Retinal pigment epithelial cell (primary cell): ENCODE results near the gene GALNT15.
A peak's percentile ranks its signal among the peaks of the same experiment; 100 is the strongest.

Experiments used
- DNase-seq: peaks from one replicate; pipeline ENCODE4 v3.0.0-alpha.2; 2010; ENCODE audit warnings: low read depth
- H3K4me3 ChIP-seq: 2 replicates; pipeline ENCODE4 v1.5.1; 2011; ENCODE audit warnings: mild to moderate bottlenecking, low read length, control low read depth, moderate library complexity
- CTCF ChIP-seq: conservative IDR thresholded peaks from 2 replicates; pipeline ENCODE4 v1.5.1; 2011; ENCODE audit warnings: low read depth, low read length, control low read depth, inconsistent platforms

The GALNT15 gene

GRCh38 chr3:16240229-16241023, 65.9 kb downstream of the GALNT15 start:
- no peak overlapping the region for H3K4me3 ChIP-seq
- no peak for TF ChIP-seq CTCF
- no peak for DNase-seq

GRCh38 chr3:16241225-16241624, 66.7 kb downstream of the GALNT15 start:
- no peak overlapping the region for H3K4me3 ChIP-seq
- DNase-seq, result no peak
- TF ChIP-seq CTCF, result no peak

- DNase-seq, result no peak
- TF ChIP-seq CTCF, result no peak
- no peak overlapping the region for H3K4me3 ChIP-seq
Measured at GRCh38 chr3:16242177-16242576, 67.7 kb downstream of the GALNT15 start.

- TF ChIP-seq CTCF, result no peak
- DNase-seq, result no peak
- no peak overlapping the region for H3K4me3 ChIP-seq
Measured at GRCh38 chr3:16243706-16244490, 69.4 kb downstream of the GALNT15 start.

GRCh38 chr3:16245609-16246008, 71.1 kb downstream of the GALNT15 start:
- no peak for TF ChIP-seq CTCF
- DNase-seq, result no peak
- no peak overlapping the region for H3K4me3 ChIP-seq

- TF ChIP-seq CTCF, result peak; percentile 87
- no peak overlapping the region for H3K4me3 ChIP-seq
Measured at GRCh38 chr3:16247282-16248061, 73.0 kb downstream of the GALNT15 start.

More at GRCh38 chr3:16247282-16248061, 73.0 kb downstream of the GALNT15 start:
- peak; percentile 12 for DNase-seq
